Hepatocyte (in vitro differentiated cells): ENCODE measurements around the gene DGKI. TPM values are rescaled to one million over a fixed set of nuclear protein-coding genes. Genes with fewer than 3 reads are reported as not detected.

Experiments
- DNase-seq: peaks from one replicate; pipeline ENCODE4 v3.0.0-alpha.2; 2016; ENCODE audit warnings: low spot score
- H2AFZ ChIP-seq: fragments of 200-600 bp; sonication (generic); 2 replicates; pipeline ENCODE4 v1.6.0; 2016; ENCODE audit warnings: antibody characterized with exemption, mild to moderate bottlenecking
- H3K27ac ChIP-seq: fragments of 200-600 bp; sonication (generic); 2 replicates; pipeline ENCODE4 v1.5.1; 2016; ENCODE audit warnings: mild to moderate bottlenecking
- H3K27me3 ChIP-seq: fragments of 200-600 bp; sonication (generic); 2 replicates; pipeline ENCODE4 v1.6.1; 2016
- H3K36me3 ChIP-seq: fragments of 200-600 bp; sonication (generic); replicated peaks from 2 replicates; pipeline ENCODE4 v1.5.1; 2016; ENCODE audit warnings: low read depth; ENCODE audit not compliant: insufficient read depth
- H3K4me1 ChIP-seq: fragments of 200-600 bp; sonication (generic); 2 replicates; pipeline ENCODE4 v1.5.1; 2016; ENCODE audit warnings: mild to moderate bottlenecking, moderate library complexity; ENCODE audit not compliant: insufficient read depth
- H3K4me2 ChIP-seq: fragments of 200-600 bp; sonication (generic); 2 replicates; pipeline ENCODE4 v1.6.0; 2016
- H3K4me3 ChIP-seq: fragments of 200-600 bp; sonication (generic); 2 replicates; pipeline ENCODE4 v1.5.1; 2016; ENCODE audit warnings: mild to moderate bottlenecking
- H3K79me2 ChIP-seq: fragments of 200-600 bp; sonication (generic); 2 replicates; pipeline ENCODE4 v1.6.0; 2017; ENCODE audit warnings: mild to moderate bottlenecking
- H3K9me2 ChIP-seq: fragments of 200-600 bp; sonication (generic); replicated peaks from 2 replicates; pipeline ENCODE4 v1.6.0; 2017; ENCODE audit warnings: mild to moderate bottlenecking; ENCODE audit not compliant: insufficient read depth
- H3K9me3 ChIP-seq: fragments of 200-600 bp; sonication (generic); 2 replicates; pipeline ENCODE4 v1.5.1; 2016; ENCODE audit warnings: low read depth, mild to moderate bottlenecking
- H4K20me1 ChIP-seq: fragments of 200-600 bp; sonication (generic); 2 replicates; pipeline ENCODE4 v1.6.0; 2016; ENCODE audit warnings: mild to moderate bottlenecking; ENCODE audit not compliant: insufficient read depth, poor library complexity, severe bottlenecking
- CTCF ChIP-seq: fragments of 200-600 bp; sonication (generic); IDR thresholded peaks from 2 replicates; pipeline ENCODE4 v1.5.1; 2016; ENCODE audit warnings: antibody characterized with exemption, mild to moderate bottlenecking; ENCODE audit not compliant: poor library complexity
- EZH2 ChIP-seq: fragments of 200-600 bp; sonication (generic); IDR thresholded peaks from 2 replicates; pipeline ENCODE4 v1.6.1; 2016; ENCODE audit warnings: antibody characterized with exemption, mild to moderate bottlenecking, borderline replicate concordance
- EZH2phosphoT487 ChIP-seq: fragments of 200-600 bp; sonication (generic); IDR thresholded peaks from one replicate; pipeline ENCODE4 v1.6.1; 2018; ENCODE audit warnings: antibody characterized with exemption, mild to moderate bottlenecking, low read depth, moderate library complexity; ENCODE audit not compliant: unreplicated experiment, severe bottlenecking
- WGBS: methylation state at CpG from one replicate; pipeline ENCODE4 v1.1.6; 2016; ENCODE audit warnings: low lambda C conversion rate; ENCODE audit errors: missing lambda C conversion rate; 5-methylcytosine and 5-hydroxymethylcytosine counted together
- polyA plus RNA-seq: library from polyadenylated mRNA; unstranded; fragments of >200 nt; fragmentation: Nextera tagmentation; extraction: Ambion mirVana; gene quantifications from 2 replicates; pipeline ENCODE4 v1.2.1, GENCODE V29; 2016
- total RNA-seq: library from RNA; depleted of rRNA; stranded (reverse); fragments of >200 nt; gene quantifications from 2 replicates; pipeline ENCODE4 v1.2.3, GENCODE V29; 2014

DGKI gene
- total and polyA plus RNA-seq, 2 experiments from 2014 or later = 0.47 to 1.8 TPM

GRCh38 chr7:137547485-137547884 lies 299.3 kb downstream of the DGKI start:
- Histone ChIP-seq H3K4me1 (peaks cover 7% of the 10 kb centered on the region), H3K4me3 (no peak overlapping the region), H3K4me2 (no peak overlapping the region), H3K36me3 (no peaks in the 10 kb centered on the region), H3K9me3 (no peaks in the 10 kb centered on the region), H3K79me2 (no peaks in the 10 kb centered on the region), H2AFZ (no peak overlapping the region), H3K9me2 (no peaks in the 10 kb centered on the region), H3K27me3 (no peaks in the 10 kb centered on the region), H3K27ac (no peak overlapping the region), H4K20me1 (no peaks in the 10 kb centered on the region)
- DNase-seq = no peak
- WGBS = 93% methylated on average over 3 of the region's 3 CpGs
- TF ChIP-seq EZH2 (no peak), EZH2phosphoT487 (no peak), CTCF (no peak)

GRCh38 chr7:137546671-137547070 lies 300.1 kb downstream of the DGKI start:
- WGBS = 89% methylated on average over 4 of the region's 4 CpGs
- Histone ChIP-seq H4K20me1 (no peaks in the 10 kb centered on the region), H3K27me3 (no peaks in the 10 kb centered on the region), H3K9me2 (no peaks in the 10 kb centered on the region), H3K4me1 (peaks cover 7% of the 10 kb centered on the region), H3K27ac (no peak overlapping the region), H3K4me3 (no peak overlapping the region), H3K4me2 (no peak overlapping the region), H3K9me3 (no peaks in the 10 kb centered on the region), H2AFZ (no peak overlapping the region), H3K36me3 (no peaks in the 10 kb centered on the region), H3K79me2 (no peaks in the 10 kb centered on the region)
- no peak for DNase-seq
- TF ChIP-seq CTCF (no peak), EZH2 (no peak), EZH2phosphoT487 (no peak)

- H3K4me3 ChIP-seq = no peak overlapping the region
- peaks cover 7% of the 10 kb centered on the region for H3K4me1 ChIP-seq
- H2AFZ ChIP-seq = no peak overlapping the region
- H3K27me3 ChIP-seq = no peaks in the 10 kb centered on the region
- no peaks in the 10 kb centered on the region for H4K20me1 ChIP-seq
- TF ChIP-seq CTCF = no peak
- TF ChIP-seq EZH2 = no peak
- TF ChIP-seq EZH2phosphoT487 = no peak
- no peak for DNase-seq
- 98% methylated on average over 13 of the region's 13 CpGs for WGBS
- no peak overlapping the region for H3K27ac ChIP-seq
- no peak overlapping the region for H3K4me2 ChIP-seq
- no peaks in the 10 kb centered on the region for H3K9me3 ChIP-seq
- H3K9me2 ChIP-seq = no peaks in the 10 kb centered on the region
- no peaks in the 10 kb centered on the region for H3K79me2 ChIP-seq
- no peaks in the 10 kb centered on the region for H3K36me3 ChIP-seq
These were observed 300.8 kb downstream of the DGKI start for GRCh38 chr7:137546009-137546408.

GRCh38 chr7:137545059-137545716 lies 301.6 kb downstream of the DGKI start:
- 34% methylated on average over 4 of the region's 4 CpGs for WGBS
- H3K79me2 ChIP-seq = no peaks in the 10 kb centered on the region
- H3K27me3 ChIP-seq = no peaks in the 10 kb centered on the region
- H4K20me1 ChIP-seq = no peaks in the 10 kb centered on the region
- H3K36me3 ChIP-seq = no peaks in the 10 kb centered on the region
- no peak overlapping the region for H3K4me3 ChIP-seq
- no peak overlapping the region for H2AFZ ChIP-seq
- H3K27ac ChIP-seq = no peak overlapping the region
- no peak for TF ChIP-seq EZH2phosphoT487
- no peak for TF ChIP-seq EZH2
- TF ChIP-seq CTCF = no peak
- H3K4me1 ChIP-seq = peaks cover 7% of the 10 kb centered on the region
- no peaks in the 10 kb centered on the region for H3K9me3 ChIP-seq
- H3K4me2 ChIP-seq = no peak overlapping the region
- no peak for DNase-seq
- H3K9me2 ChIP-seq = no peaks in the 10 kb centered on the region
